Rectal smooth muscle tissue (tissue), 1 donor: ENCODE results near the gene MLF2.

Experiments used
- H3K27ac ChIP-seq: one replicate; pipeline ENCODE4 v1.7.0; 2013; ENCODE audit warnings: low read depth, low read length, inconsistent platforms
- H3K27me3 ChIP-seq: one replicate; pipeline ENCODE4 v1.7.0; 2013; ENCODE audit warnings: low read length; ENCODE audit not compliant: control insufficient read depth, insufficient read depth
- H3K36me3 ChIP-seq: one replicate; pipeline ENCODE4 v1.7.0; 2013; ENCODE audit warnings: low read length; ENCODE audit not compliant: control insufficient read depth, insufficient read depth
- H3K4me1 ChIP-seq: one replicate; pipeline ENCODE4 v1.7.0; 2013; ENCODE audit warnings: low read length; ENCODE audit not compliant: control insufficient read depth, insufficient read depth
- H3K4me3 ChIP-seq: one replicate; pipeline ENCODE4 v1.7.0; 2013; ENCODE audit warnings: low read length
- H3K9ac ChIP-seq: one replicate; pipeline ENCODE4 v1.7.0; 2013; ENCODE audit warnings: low read length

Gene MLF2

GRCh38 chr12:6784296-6784695, 31.4 kb upstream of the MLF2 start:
- H3K9ac ChIP-seq, result no peak overlapping the region
- H3K27me3 ChIP-seq, result no peaks in the 10 kb centered on the region
- H3K36me3 ChIP-seq, result no peaks in the 10 kb centered on the region
- no peak overlapping the region for H3K27ac ChIP-seq
- no peak overlapping the region for H3K4me3 ChIP-seq
- H3K4me1 ChIP-seq, result peaks cover under 1% of the 10 kb centered on the region

GRCh38 chr12:6783828-6784227, 30.9 kb upstream of the MLF2 start:
- Histone ChIP-seq H3K27ac (no peak overlapping the region), H3K27me3 (no peaks in the 10 kb centered on the region), H3K9ac (no peak overlapping the region), H3K36me3 (no peaks in the 10 kb centered on the region), H3K4me3 (no peak overlapping the region), H3K4me1 (peaks cover 3% of the 10 kb centered on the region)

- Histone ChIP-seq H3K4me3 (no peak overlapping the region), H3K4me1 (peaks cover 3% of the 10 kb centered on the region), H3K9ac (no peak overlapping the region), H3K27me3 (no peaks in the 10 kb centered on the region), H3K27ac (no peak overlapping the region), H3K36me3 (no peaks in the 10 kb centered on the region)
Measured at GRCh38 chr12:6782850-6783566, 30.1 kb upstream of the MLF2 start.

- Histone ChIP-seq H3K27me3 (no peaks in the 10 kb centered on the region), H3K9ac (no peak overlapping the region), H3K27ac (no peak overlapping the region), H3K4me1 (peaks cover 8% of the 10 kb centered on the region), H3K36me3 (no peaks in the 10 kb centered on the region), H3K4me3 (no peak overlapping the region)
Measured at GRCh38 chr12:6782119-6782518, 29.2 kb upstream of the MLF2 start.

GRCh38 chr12:6780573-6780972, 27.6 kb upstream of the MLF2 start:
- no peak overlapping the region for H3K9ac ChIP-seq
- H3K36me3 ChIP-seq, result no peaks in the 10 kb centered on the region

GRCh38 chr12:6779708-6780432, 26.9 kb upstream of the MLF2 start:
- H3K4me3 ChIP-seq, result no peak overlapping the region
- no peaks in the 10 kb centered on the region for H3K36me3 ChIP-seq
- no peaks in the 10 kb centered on the region for H3K27me3 ChIP-seq
- no peak overlapping the region for H3K9ac ChIP-seq
- peaks cover 8% of the 10 kb centered on the region for H3K4me1 ChIP-seq
- H3K27ac ChIP-seq, result no peak overlapping the region

More at GRCh38 chr12:6780573-6780972, 27.6 kb upstream of the MLF2 start:
- Histone ChIP-seq H3K4me1 (peaks cover 8% of the 10 kb centered on the region), H3K27me3 (no peaks in the 10 kb centered on the region), H3K27ac (no peak overlapping the region), H3K4me3 (no peak overlapping the region)

- Histone ChIP-seq H3K4me3 (peak overlapping the region; percentile 69), H3K4me1 (peaks cover 8% of the 10 kb centered on the region), H3K27me3 (no peaks in the 10 kb centered on the region), H3K27ac (peak overlapping the region; percentile 93), H3K36me3 (no peaks in the 10 kb centered on the region), H3K9ac (peak overlapping the region; percentile 22)
Measured at GRCh38 chr12:6778574-6779550, 25.9 kb upstream of the MLF2 start.

GRCh38 chr12:6778217-6778573, 25.3 kb upstream of the MLF2 start:
- peak overlapping the region; percentile 93 for H3K27ac ChIP-seq
- H3K27me3 ChIP-seq, result peaks cover 2% of the 10 kb centered on the region
- H3K9ac ChIP-seq, result no peak overlapping the region
- no peaks in the 10 kb centered on the region for H3K36me3 ChIP-seq
- peak overlapping the region; percentile 69 for H3K4me3 ChIP-seq
- H3K4me1 ChIP-seq, result peaks cover 8% of the 10 kb centered on the region

- no peaks in the 10 kb centered on the region for H3K36me3 ChIP-seq
- H3K27me3 ChIP-seq, result peaks cover 2% of the 10 kb centered on the region
- peak overlapping the region; percentile 93 for H3K27ac ChIP-seq
- peak overlapping the region; percentile 69 for H3K4me3 ChIP-seq
- H3K4me1 ChIP-seq, result peaks cover 8% of the 10 kb centered on the region
- no peak overlapping the region for H3K9ac ChIP-seq
Measured at GRCh38 chr12:6777386-6777785, 24.4 kb upstream of the MLF2 start.

GRCh38 chr12:6775185-6776174, 22.5 kb upstream of the MLF2 start:
- Histone ChIP-seq H3K36me3 (no peaks in the 10 kb centered on the region), H3K27me3 (peaks cover 2% of the 10 kb centered on the region), H3K4me1 (peaks cover 8% of the 10 kb centered on the region), H3K9ac (no peak overlapping the region), H3K27ac (no peak overlapping the region), H3K4me3 (peak overlapping the region; percentile 10)

- Histone ChIP-seq H3K4me3 (no peak overlapping the region), H3K36me3 (no peaks in the 10 kb centered on the region), H3K4me1 (peaks cover 10% of the 10 kb centered on the region), H3K27ac (no peak overlapping the region), H3K27me3 (peaks cover 2% of the 10 kb centered on the region), H3K9ac (no peak overlapping the region)
Measured at GRCh38 chr12:6774499-6775062, 21.6 kb upstream of the MLF2 start.
